ENCODE data around the gene PDPN. TPM values are rescaled to one million over a fixed set of nuclear protein-coding genes. Genes with fewer than 3 reads are reported as not detected.
"Not testable (repeated sequence)": the region's sequence is repeated elsewhere in the genome, so short reads cannot be mapped to it uniquely, and the experiment has no call there.

The PDPN gene
- total and polyA plus RNA-seq, 7 donors = 2.1 to 14.7 (median 9.9) TPM

DNA sequence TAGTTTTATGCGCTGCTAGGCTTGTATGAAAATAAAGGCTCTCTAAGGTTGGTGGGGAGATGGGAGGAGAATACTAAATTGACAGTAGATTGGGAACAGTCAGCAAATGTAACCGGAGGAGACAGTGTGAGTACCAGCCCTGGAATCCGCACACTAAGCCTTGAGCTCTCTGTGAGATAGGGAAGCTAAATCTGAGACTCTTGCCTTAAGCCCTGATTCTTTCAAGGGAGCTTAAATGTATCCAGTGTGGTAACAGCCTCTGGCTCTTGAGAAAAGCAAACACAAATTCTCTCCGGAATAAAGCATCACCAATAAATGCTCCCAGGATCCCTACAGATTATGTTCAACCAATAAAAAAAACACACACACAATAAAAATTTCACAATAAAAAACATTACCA is 33.0 kb upstream of the PDPN start:
- TF ChIP-seq EP300 (IDR thresholded peaks at IDR 0.05) (no peak), POLR2A (IDR thresholded peaks at IDR 0.05) (no peak), POLR2AphosphoS5 (IDR thresholded peaks at IDR 0.05) (no peak)
- TF ChIP-seq, protein P1, sequence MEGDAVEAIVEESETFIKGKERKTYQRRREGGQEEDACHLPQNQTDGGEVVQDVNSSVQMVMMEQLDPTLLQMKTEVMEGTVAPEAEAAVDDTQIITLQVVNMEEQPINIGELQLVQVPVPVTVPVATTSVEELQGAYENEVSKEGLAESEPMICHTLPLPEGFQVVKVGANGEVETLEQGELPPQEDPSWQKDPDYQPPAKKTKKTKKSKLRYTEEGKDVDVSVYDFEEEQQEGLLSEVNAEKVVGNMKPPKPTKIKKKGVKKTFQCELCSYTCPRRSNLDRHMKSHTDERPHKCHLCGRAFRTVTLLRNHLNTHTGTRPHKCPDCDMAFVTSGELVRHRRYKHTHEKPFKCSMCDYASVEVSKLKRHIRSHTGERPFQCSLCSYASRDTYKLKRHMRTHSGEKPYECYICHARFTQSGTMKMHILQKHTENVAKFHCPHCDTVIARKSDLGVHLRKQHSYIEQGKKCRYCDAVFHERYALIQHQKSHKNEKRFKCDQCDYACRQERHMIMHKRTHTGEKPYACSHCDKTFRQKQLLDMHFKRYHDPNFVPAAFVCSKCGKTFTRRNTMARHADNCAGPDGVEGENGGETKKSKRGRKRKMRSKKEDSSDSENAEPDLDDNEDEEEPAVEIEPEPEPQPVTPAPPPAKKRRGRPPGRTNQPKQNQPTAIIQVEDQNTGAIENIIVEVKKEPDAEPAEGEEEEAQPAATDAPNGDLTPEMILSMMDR (IDR thresholded peaks at IDR 0.05) = no peak
- Histone ChIP-seq H3K27me3 (no peaks in the 10 kb centered on the region), H3K4me1 (no peaks in the 10 kb centered on the region), H3K9me3 (no peaks in the 10 kb centered on the region), H3K36me3 (no peaks in the 10 kb centered on the region), H3K4me3 (no peak overlapping the region), H3K27ac (no peak overlapping the region)
- DNase-seq = no peak
- WGBS, 2 donors = 60 to 67% methylated on average over 4 of the region's 4 CpGs
- intact Hi-C loops (cut with DNase I) = no loop called here

DNA sequence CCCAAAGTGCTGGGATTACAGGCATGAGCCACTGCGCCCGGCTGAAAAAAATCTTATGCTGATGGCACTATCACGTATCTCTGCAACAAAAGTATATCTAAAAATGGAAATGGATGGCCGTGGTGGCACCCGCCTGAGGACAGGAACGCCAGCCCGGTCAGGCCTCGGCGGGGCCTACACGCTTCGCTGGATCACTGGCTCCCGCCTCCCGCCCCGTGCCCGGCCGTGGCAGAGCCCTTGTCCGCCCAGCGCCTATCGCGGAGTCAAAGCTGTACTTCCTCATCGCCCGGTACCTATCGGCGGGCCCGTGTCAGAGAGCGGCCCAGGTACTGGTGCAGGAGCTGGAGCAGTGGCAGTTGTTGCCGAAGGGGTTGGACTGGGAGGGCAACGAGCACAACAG is 28.8 kb upstream of the PDPN start:
- H3K36me3 ChIP-seq = no peaks in the 10 kb centered on the region
- no peaks in the 10 kb centered on the region for H3K4me1 ChIP-seq
- 96 to 97% methylated on average over 28 of the region's 28 CpGs for WGBS, 2 donors
- peaks cover 0 to 5% (median 0%) of the 10 kb centered on the region in 3 donors for H3K27me3 ChIP-seq
- DNase-seq = no peak
- TF ChIP-seq, protein P1 (IDR thresholded peaks at IDR 0.05) = no peak
- TF ChIP-seq POLR2A (IDR thresholded peaks at IDR 0.05) (no peak), EP300 (IDR thresholded peaks at IDR 0.05) (no peak), POLR2AphosphoS5 (IDR thresholded peaks at IDR 0.05) (no peak)
- intact Hi-C loops (cut with DNase I) = no loop called here
- no peaks in the 10 kb centered on the region for H3K9me3 ChIP-seq
- no peak overlapping the region for H3K27ac ChIP-seq
- no peak overlapping the region for H3K4me3 ChIP-seq

DNA sequence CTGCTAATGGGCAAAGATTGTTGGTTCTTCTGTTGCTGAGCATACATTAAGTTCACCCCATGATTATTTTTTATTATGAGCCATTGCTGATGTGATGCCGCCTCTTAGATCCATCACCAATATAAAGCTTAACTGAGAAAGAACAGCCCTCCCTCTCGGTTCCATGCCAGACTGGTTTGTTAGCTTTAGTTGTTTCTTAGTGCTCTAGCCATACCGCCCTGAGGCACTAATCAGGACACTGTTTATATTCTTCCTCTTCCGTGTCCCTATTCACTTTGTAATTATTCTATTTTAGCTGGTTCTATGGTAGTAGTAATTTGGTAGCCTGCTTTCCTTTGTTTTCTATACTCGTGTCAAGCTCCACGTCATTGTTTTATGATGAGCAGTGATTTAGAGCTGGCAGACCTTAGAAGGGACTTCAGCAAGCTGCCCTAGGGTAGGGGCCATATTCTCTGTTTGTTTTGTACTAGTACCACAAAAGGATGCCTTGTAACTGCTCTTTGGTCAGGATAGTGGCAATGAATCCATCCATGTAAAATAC is 27.3 kb upstream of the PDPN start:
- Histone ChIP-seq H3K4me3 (no peak overlapping the region), H3K27ac (no peak overlapping the region), H3K27me3 (peaks cover 0 to 5% (median 0%) of the 10 kb centered on the region in 3 donors), H3K4me1 (no peaks in the 10 kb centered on the region), H3K36me3 (no peaks in the 10 kb centered on the region), H3K9me3 (no peaks in the 10 kb centered on the region)
- intact Hi-C loops (cut with DNase I) = no loop called here
- TF ChIP-seq POLR2A (IDR thresholded peaks at IDR 0.05) (no peak), POLR2AphosphoS5 (IDR thresholded peaks at IDR 0.05) (no peak), EP300 (IDR thresholded peaks at IDR 0.05) (no peak)
- TF ChIP-seq, protein P1 (IDR thresholded peaks at IDR 0.05) = no peak
- no peak for DNase-seq
- 22 to 58% methylated on average over 6 of the region's 6 CpGs for WGBS, 2 donors

DNA sequence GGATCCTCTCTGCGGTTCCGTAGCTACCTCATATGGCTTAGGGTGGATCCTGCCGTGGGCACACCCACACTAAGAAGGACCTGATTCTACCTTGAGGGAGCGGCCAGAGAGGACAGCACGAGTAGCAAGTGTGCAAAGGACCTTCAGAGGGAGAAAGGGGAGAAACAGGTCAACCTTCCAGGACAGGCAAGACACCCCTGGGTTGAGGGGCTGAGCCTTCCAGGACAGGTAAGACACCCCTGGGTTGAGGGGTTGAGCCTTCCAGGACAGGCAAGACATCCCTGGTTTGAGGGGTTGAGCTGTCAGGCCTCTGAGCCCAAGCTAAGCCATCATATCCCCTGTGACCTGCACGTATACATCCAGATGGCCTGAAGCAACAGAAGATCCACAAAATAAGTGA is 23.1 kb upstream of the PDPN start:
- peak; percentile 22 for DNase-seq
- H3K4me1 ChIP-seq = no peaks in the 10 kb centered on the region
- no peaks in the 10 kb centered on the region for H3K9me3 ChIP-seq
- WGBS, 2 donors = 78 to 91% methylated on average over 6 of the region's 6 CpGs
- intact Hi-C loops (cut with DNase I) = no loop called here
- no peak for TF ChIP-seq POLR2A (IDR thresholded peaks at IDR 0.05)
- TF ChIP-seq, protein P1 (IDR thresholded peaks at IDR 0.05) = no peak
- no peak for TF ChIP-seq EP300 (IDR thresholded peaks at IDR 0.05)
- no peak for TF ChIP-seq POLR2AphosphoS5 (IDR thresholded peaks at IDR 0.05)
- H3K27me3 ChIP-seq = peaks cover 0 to 5% (median 0%) of the 10 kb centered on the region in 3 donors
- H3K27ac ChIP-seq = no peak overlapping the region
- H3K36me3 ChIP-seq = no peaks in the 10 kb centered on the region
- H3K4me3 ChIP-seq = no peak overlapping the region

DNA sequence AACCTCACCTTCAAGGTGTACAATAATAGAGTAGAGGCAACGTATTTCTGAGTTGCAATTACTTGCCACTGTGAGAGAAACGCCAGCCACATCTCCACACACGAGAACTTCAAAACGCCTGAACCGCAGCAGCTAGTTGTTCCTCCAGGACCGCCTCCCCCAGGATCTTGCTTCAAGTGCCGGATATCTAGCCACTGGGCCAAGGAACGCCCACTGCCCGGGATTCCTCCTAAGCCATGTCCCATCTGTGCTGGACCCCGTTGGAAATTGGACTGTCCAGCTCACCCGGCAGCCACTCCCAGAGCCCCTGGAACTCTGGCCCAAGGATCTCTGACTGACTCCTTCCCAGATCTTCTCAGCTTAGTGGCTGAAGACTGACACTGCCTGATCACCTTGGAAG is 20.7 kb upstream of the PDPN start:
- H3K36me3 ChIP-seq; H3K4me3 ChIP-seq; H3K4me1 ChIP-seq; H3K27ac ChIP-seq; H3K27me3 ChIP-seq; intact Hi-C loops (cut with DNase I); DNase-seq; H3K9me3 ChIP-seq: not testable (repeated sequence)
- WGBS, 2 donors = 90 to 91% methylated on average over 11 of the region's 11 CpGs
